ENCODE measurements around the gene BTLA.
"Not testable (repeated sequence)": the region's sequence is repeated elsewhere in the genome, so short reads cannot be mapped to it uniquely, and the experiment has no call there.

The BTLA gene

DNA sequence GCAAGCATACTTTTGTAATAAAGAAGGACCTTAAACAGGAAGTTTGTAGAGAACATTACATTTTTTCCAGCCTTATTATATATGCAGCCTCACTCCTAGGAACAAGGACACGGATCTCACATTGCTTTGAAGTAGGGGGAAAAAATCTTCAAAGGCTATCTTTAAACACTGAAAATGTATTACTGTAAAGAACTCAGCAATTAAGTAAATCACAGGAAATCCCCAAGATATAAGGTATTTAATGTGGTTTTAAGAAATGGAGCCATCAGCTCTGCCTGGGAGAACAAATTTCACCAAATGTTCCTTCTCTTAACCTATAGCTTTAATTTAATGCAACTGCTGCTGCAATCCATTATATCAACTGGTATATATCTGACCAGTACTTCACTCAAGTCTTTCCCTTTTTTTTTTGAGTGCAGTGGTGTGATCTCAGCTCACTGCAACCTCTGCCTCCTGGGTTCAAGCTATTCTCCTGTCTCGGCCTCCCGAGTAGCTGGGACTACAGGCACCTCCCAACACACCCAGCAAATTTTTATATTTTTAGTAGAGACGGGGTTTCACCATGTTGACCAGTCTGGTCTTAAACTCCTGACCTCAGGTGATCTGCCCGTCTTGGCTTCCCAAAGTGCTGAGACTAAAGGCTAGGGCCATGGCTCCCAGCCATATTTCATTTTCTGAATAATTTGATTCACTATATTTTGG is 2.8 kb downstream of the BTLA start:
- H3K27ac ChIP-seq (ENCODE audit: low read length): no peak overlapping the region
- TF ChIP-seq CTCF (IDR thresholded peaks at IDR 0.05; ENCODE audit: low read depth, low read length) (no peak), EZH2phosphoT487 (IDR thresholded peaks at IDR 0.05; ENCODE audit: low read depth) (no peak)
- no peaks in the 10 kb centered on the region for H4K20me1 ChIP-seq (ENCODE audit: insufficient read depth, low read length)
- H3K4me1 ChIP-seq (ENCODE audit: low read length): peaks cover 40% of the 10 kb centered on the region
- H3K9ac ChIP-seq (ENCODE audit: low read length): no peak overlapping the region
- no peak overlapping the region for H2AFZ ChIP-seq (ENCODE audit: low read depth, low read length)
- H3K4me3 ChIP-seq (ENCODE audit: low read length): no peak overlapping the region
- H3K9me3 ChIP-seq (ENCODE audit: insufficient read depth, low read length): no peaks in the 10 kb centered on the region
- H3K36me3 ChIP-seq (replicated peaks; ENCODE audit: low read depth, low read length): no peaks in the 10 kb centered on the region
- 0 out of 2 replicates have a peak overlapping the region, but pooled peaks have one; percentile 12 for H3K4me2 ChIP-seq (ENCODE audit: low read length)
- no peaks in the 10 kb centered on the region for H3K27me3 ChIP-seq (ENCODE audit: low read depth, low read length)
- no peaks in the 10 kb centered on the region for H3K79me2 ChIP-seq (ENCODE audit: low read length)

DNA sequence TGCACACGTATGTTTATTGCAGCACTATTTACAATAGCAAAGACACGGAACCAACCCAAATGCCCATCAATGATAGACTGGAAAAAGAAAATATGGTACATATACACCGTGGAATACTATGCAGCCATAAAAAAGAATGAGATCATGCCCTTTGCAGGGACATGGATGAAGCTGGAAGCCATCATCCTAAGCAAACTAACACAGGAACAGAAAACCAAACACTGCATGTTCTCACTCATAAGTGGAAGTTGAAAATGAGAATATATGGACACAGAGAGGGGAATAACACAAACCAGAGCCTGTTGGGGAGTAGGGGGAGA is 4.9 kb downstream of the BTLA start:
- not testable (repeated sequence) for H3K9ac ChIP-seq (ENCODE audit: low read length); H3K4me2 ChIP-seq (ENCODE audit: low read length); H2AFZ ChIP-seq (ENCODE audit: low read depth, low read length); H3K36me3 ChIP-seq (replicated peaks; ENCODE audit: low read depth, low read length); H3K9me3 ChIP-seq (ENCODE audit: insufficient read depth, low read length); H3K4me3 ChIP-seq (ENCODE audit: low read length); H3K27me3 ChIP-seq (ENCODE audit: low read depth, low read length); H4K20me1 ChIP-seq (ENCODE audit: insufficient read depth, low read length); H3K79me2 ChIP-seq (ENCODE audit: low read length); H3K27ac ChIP-seq (ENCODE audit: low read length)
- peaks cover 31% of the 10 kb centered on the region for H3K4me1 ChIP-seq (ENCODE audit: low read length)

GRCh38 chr3:112492124-112492523 is 7.1 kb downstream of the BTLA start:
- Histone ChIP-seq H2AFZ (ENCODE audit: low read depth, low read length) (no peak overlapping the region), H3K9ac (ENCODE audit: low read length) (no peak overlapping the region), H3K9me3 (ENCODE audit: insufficient read depth, low read length) (no peaks in the 10 kb centered on the region), H3K4me2 (ENCODE audit: low read length) (no peak overlapping the region), H3K4me1 (ENCODE audit: low read length) (peaks cover 11% of the 10 kb centered on the region), H4K20me1 (ENCODE audit: insufficient read depth, low read length) (no peaks in the 10 kb centered on the region), H3K36me3 (replicated peaks; ENCODE audit: low read depth, low read length) (no peaks in the 10 kb centered on the region), H3K4me3 (ENCODE audit: low read length) (no peak overlapping the region), H3K27me3 (ENCODE audit: low read depth, low read length) (no peaks in the 10 kb centered on the region), H3K79me2 (ENCODE audit: low read length) (no peaks in the 10 kb centered on the region), H3K27ac (ENCODE audit: low read length) (no peak overlapping the region)
- TF ChIP-seq EZH2phosphoT487 (IDR thresholded peaks at IDR 0.05; ENCODE audit: low read depth): no peak
- TF ChIP-seq CTCF (IDR thresholded peaks at IDR 0.05; ENCODE audit: low read depth, low read length): no peak

- no peaks in the 10 kb centered on the region for H3K27me3 ChIP-seq (ENCODE audit: low read depth, low read length)
- no peak overlapping the region for H3K4me3 ChIP-seq (ENCODE audit: low read length)
- no peak overlapping the region for H2AFZ ChIP-seq (ENCODE audit: low read depth, low read length)
- H4K20me1 ChIP-seq (ENCODE audit: insufficient read depth, low read length): no peaks in the 10 kb centered on the region
- H3K9ac ChIP-seq (ENCODE audit: low read length): no peak overlapping the region
- no peaks in the 10 kb centered on the region for H3K36me3 ChIP-seq (replicated peaks; ENCODE audit: low read depth, low read length)
- H3K4me2 ChIP-seq (ENCODE audit: low read length): no peak overlapping the region
- TF ChIP-seq EZH2phosphoT487 (IDR thresholded peaks at IDR 0.05; ENCODE audit: low read depth) (no peak), CTCF (IDR thresholded peaks at IDR 0.05; ENCODE audit: low read depth, low read length) (no peak)
- H3K27ac ChIP-seq (ENCODE audit: low read length): no peak overlapping the region
- peaks cover 5% of the 10 kb centered on the region for H3K4me1 ChIP-seq (ENCODE audit: low read length)
- H3K79me2 ChIP-seq (ENCODE audit: low read length): no peaks in the 10 kb centered on the region
- H3K9me3 ChIP-seq (ENCODE audit: insufficient read depth, low read length): no peaks in the 10 kb centered on the region
Measured at GRCh38 chr3:112491373-112491772, 7.9 kb downstream of the BTLA start.
